Measurements from ENCODE around the gene PTOV1.

Gene PTOV1

DNA sequence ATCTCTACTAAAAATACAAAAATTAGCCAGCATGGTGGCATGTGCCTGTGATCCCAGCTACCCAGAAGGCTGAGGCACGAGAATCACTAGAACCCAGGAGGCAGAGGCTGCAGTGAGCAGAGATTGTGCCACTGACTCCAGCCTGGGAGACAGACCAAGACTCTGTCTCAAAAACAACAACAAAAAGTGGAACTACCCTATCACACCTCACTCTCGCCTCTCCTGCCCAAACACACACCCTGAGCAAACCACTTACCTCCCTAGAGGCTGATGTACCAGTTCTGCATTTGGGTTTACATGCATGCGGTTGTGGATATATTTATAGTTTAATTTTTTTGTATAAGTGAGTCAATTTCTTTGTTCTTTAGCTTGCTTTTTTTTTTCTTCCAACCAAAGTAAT, 7.7 kb upstream of the PTOV1 start:
- no peak for DNase-seq (ENCODE audit: low read depth, low spot score)

- no peak for DNase-seq (ENCODE audit: low read depth, low spot score)
These were observed 6.5 kb upstream of the PTOV1 start for GRCh38 chr19:49844138-49845095.

GRCh38 chr19:49845414-49845813, 5.5 kb upstream of the PTOV1 start:
- no peak for DNase-seq (ENCODE audit: low read depth, low spot score)

DNA sequence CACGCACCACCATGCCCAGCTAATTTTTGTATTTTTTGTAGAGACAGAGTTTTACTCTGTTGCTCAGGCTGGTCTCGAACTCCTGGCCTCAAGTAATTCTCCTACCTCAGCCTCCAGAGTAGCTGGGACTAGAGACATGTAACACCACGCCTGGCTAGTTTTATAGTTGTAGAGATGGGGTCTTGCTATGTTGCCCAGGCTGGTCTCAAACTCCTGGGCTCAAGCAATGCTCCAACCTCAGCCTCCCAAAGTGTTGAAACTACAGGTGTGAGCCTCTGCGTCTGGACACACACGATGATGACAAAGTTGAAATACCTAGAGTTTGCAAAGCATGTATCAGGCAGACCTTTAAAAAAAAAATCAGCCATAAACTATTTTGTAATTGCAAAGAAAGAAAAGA, 4.6 kb upstream of the PTOV1 start:
- DNase-seq (ENCODE audit: low read depth, low spot score): no peak

DNA sequence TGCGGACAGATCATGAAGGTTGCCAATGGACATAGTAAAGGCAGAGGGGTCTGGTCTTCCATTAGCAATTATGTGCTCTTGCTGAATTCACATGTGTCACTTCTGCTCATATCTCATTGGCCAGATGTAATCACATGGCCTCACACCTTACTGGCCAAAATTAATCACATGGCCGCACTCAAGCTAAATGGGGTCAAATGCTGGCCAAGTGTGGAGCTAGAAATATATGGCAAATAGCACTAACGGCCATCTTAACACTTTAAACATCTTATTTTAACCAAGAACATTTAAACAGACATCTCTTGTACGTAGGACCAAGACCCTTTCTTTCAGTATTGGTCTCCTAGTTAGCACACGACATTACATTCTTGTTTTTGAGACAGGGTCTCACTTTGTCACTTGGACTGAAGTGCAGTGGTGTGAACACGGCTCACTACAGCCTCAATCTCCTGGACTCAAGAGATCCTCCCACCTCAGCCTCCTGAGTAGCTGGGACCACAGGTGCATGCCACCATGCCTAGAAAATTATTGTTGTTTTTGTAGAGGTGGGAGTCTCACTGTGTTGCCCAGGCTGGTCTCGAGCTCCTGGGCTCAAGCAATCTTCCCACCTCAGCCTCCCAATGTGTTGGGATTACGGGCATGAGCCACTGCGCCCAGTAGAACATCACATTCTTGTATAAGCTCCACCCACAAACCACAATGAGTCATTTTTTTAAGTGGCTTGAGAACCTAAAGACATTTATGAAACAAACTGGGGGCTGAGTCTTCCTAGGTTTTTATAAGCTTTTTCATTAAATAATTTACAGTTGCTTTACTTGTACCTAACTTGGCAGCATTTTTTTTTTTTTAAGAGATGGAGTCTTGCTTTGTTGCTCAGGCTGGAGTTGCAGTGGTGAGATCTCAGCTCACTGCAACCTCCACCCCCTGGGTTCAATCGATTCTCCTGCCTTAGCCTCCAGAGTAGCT, 2.9 kb upstream of the PTOV1 start:
- DNase-seq (ENCODE audit: low read depth, low spot score): no peak

DNA sequence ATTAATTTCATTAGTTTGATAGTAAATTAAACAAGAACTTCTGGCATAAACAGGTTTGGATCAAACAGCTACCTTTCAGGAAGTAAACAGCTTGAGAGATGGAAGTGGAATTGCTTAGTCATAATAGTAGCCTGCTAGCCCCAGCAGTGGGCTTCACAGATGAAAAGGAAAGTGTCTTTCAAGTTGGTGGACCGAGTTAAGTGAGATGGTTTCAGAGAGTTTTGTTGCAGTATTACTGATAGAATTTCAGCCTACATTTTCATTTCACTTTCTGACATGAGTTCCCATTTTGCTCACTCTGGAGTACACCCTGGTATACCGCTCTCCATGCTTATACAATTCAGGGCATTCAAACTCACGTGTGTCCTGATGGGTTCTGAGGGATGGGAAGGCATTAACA, 2.0 kb upstream of the PTOV1 start:
- no peak for DNase-seq (ENCODE audit: low read depth, low spot score)

DNA sequence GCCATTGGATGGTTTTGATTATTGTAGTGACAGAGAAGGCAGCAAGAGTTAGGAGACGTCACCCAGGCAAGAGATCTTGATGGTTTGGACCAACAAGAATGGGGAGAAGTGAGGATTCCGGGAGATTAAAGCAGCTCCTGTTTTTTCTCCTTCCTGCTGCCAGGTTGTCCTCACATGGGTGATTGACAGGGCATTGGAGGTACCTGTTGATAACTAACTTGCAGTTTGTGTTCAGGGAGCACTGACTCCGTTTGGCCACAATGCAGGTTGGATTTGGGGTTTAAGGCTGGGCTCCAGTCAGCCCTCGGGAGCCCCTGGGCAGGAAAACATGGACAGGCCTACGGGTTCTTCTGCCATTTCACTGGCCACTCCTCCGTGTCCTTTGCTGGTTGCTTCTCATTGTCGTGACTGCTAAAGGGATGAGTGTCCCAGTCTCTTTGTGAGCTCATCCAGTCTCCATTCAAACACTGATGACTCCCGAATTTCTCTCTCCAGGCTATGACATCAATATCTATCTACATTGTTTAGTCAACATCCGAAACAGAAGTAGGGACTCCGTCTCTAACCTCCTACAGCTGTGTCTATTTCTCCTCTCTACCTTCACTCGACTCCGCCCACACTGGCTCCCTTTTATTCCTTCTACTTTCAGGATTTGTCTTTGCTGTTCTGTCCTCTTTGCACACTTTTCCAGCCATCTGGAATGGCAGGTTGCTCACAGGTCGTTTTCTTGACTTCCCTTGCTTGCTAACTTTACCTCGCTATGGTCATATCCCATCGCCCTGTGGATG, 1.3 kb upstream of the PTOV1 start:
- no peak for DNase-seq (ENCODE audit: low read depth, low spot score)

DNA sequence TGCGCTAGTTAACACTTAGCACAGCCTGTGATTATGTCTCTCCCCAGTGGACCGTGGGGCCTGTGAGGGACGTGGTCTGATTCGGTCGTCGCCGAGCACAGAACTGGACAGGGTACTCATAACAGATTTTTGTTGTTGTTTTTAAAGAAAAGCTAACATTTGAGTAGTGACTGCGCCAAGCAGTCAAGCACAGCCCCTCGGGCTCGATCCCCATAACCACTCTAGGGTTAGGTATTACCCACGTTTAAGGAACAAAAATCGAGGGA, 805 bp upstream of the PTOV1 start:
- no peak for DNase-seq (ENCODE audit: low read depth, low spot score)

- DNase-seq (ENCODE audit: low read depth, low spot score): no peak
These were observed 699 bp downstream of the PTOV1 start for GRCh38 chr19:49851456-49852259.

- DNase-seq (ENCODE audit: low read depth, low spot score): no peak
These were observed 1.7 kb downstream of the PTOV1 start for GRCh38 chr19:49852631-49853126.

DNA sequence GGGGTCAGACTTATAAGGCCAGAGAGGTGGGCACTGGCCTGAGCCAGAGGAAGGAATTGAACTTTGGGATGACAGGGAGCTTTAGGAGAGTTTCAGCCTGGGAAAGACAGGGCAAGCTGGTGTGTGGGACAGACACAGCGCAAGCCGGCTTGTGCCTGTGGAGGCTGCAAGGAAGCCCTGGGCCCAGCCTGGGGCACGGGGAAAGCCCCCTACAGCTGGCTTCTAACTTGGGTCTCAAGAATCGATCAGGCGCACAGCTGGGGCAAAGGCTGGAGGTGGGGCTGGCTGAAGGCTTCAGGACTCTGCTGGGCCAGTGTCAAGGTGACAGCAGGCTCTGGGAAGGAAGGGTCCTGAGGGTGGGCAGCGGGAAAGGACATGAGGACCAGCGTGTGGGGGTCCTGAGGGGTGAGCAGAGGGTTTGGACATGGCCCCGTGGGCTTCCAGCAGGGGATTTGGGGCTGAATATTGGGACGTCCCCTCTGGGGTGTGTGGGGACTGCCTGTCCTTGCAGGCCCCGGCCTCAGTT, 3.0 kb downstream of the PTOV1 start:
- DNase-seq (ENCODE audit: low read depth, low spot score): no peak

GRCh38 chr19:49854378-49855263, 3.7 kb downstream of the PTOV1 start:
- DNase-seq (ENCODE audit: low read depth, low spot score): no peak

GRCh38 chr19:49855277-49855675, 4.3 kb downstream of the PTOV1 start:
- DNase-seq (ENCODE audit: low read depth, low spot score): no peak

- no peak for DNase-seq (ENCODE audit: low read depth, low spot score)
These were observed 5.0 kb downstream of the PTOV1 start for GRCh38 chr19:49855676-49856573.

DNA sequence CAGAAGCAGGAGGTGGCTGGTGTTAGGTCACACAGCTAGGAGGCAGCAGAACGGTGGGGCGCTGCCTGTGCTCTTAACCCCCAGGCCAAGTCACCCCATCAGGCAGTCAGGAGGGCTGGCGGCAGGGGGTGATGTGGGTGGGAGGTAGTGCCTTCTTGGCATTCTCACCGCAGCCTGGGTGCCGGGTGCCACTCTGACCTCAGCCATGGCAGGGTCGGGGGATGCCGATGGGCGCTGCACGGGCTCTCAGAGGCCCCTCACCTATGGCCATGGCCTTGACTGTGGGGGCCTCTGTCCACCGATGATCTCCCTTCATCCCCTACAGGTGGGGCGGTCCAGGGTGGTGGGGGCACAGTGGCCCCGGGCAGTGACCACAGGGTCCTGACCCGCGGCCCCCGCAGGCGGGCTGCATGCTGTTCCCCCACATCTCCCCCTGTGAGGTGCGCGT, 5.6 kb downstream of the PTOV1 start:
- DNase-seq (ENCODE audit: low read depth, low spot score): no peak

GRCh38 chr19:49857061-49857837, 6.3 kb downstream of the PTOV1 start:
- DNase-seq (ENCODE audit: low read depth, low spot score): no peak

DNA sequence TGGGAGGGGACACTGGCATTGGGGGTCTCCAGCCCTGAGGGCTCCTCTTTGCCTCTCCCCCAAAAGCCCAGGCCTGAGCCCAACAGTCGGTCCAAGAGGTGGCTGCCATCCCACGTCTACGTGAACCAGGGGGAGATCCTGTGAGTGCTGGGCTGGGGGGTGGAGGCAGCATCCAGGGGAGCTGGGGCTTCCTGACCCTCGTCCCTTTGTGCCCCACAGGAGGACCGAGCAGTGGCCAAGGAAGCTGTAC, 6.8 kb downstream of the PTOV1 start:
- DNase-seq (ENCODE audit: low read depth, low spot score): no peak
